Activated CD4-positive, alpha-beta memory T cell treated with anti-CD3 and anti-CD28 coated beads, Interleukin-2, amount 10 ng/mL, durations not matched to agents 7 days and 5 days (primary cell): ENCODE data around the gene CHMP1A. TPM values are rescaled to one million over a fixed set of nuclear protein-coding genes. Genes with fewer than 3 reads are reported as not detected.
"Not testable (repeated sequence)": the region's sequence is repeated elsewhere in the genome, so short reads cannot be mapped to it uniquely, and the experiment has no call there.

Source experiments
- CTCF ChIA-PET: fragments of 350-600 bp; sonication (Branson Sonifier 250); formaldehyde crosslinking; loops from one replicate; lab custom pipeline; 2021; ENCODE audit warnings: antibody characterized with exemption, inconsistent platforms; lab: Charles Lee
- POLR2A ChIA-PET: fragments of 350-600 bp; sonication (Branson Sonifier 250); formaldehyde crosslinking; loops from one replicate; lab custom pipeline; 2021; ENCODE audit warnings: antibody characterized with exemption; lab: Charles Lee
- DNase-seq: peaks from one replicate; pipeline ENCODE4 v3.0.0-alpha.2; 2020
- H3K27ac Mint-ChIP-seq: one replicate; pipeline ENCODE4 v1.8.0; 2021; ENCODE audit warnings: mild to moderate bottlenecking, mixed read lengths
- H3K27me3 Mint-ChIP-seq: one replicate; pipeline ENCODE4 v1.8.0; 2021; ENCODE audit warnings: mixed read lengths
- H3K36me3 Mint-ChIP-seq: one replicate; pipeline ENCODE4 v1.8.0; 2021; ENCODE audit warnings: low read depth, mixed read lengths
- H3K4me1 Mint-ChIP-seq: one replicate; pipeline ENCODE4 v1.8.0; 2021; ENCODE audit warnings: mixed read lengths
- H3K4me3 Mint-ChIP-seq: one replicate; pipeline ENCODE4 v1.8.0; 2021; ENCODE audit warnings: mild to moderate bottlenecking, mixed read lengths
- H3K9me3 Mint-ChIP-seq: one replicate; pipeline ENCODE4 v1.8.0; 2021; ENCODE audit warnings: mixed read lengths
- total RNA-seq, 2 experiments: library from RNA; stranded (reverse); gene quantifications; one replicate each; pipeline ENCODE4 v1.2.3, GENCODE V29; 2021

The CHMP1A gene
- total RNA-seq, 2 experiments from 2014 or later, result 93.8 to 102 TPM

DNA sequence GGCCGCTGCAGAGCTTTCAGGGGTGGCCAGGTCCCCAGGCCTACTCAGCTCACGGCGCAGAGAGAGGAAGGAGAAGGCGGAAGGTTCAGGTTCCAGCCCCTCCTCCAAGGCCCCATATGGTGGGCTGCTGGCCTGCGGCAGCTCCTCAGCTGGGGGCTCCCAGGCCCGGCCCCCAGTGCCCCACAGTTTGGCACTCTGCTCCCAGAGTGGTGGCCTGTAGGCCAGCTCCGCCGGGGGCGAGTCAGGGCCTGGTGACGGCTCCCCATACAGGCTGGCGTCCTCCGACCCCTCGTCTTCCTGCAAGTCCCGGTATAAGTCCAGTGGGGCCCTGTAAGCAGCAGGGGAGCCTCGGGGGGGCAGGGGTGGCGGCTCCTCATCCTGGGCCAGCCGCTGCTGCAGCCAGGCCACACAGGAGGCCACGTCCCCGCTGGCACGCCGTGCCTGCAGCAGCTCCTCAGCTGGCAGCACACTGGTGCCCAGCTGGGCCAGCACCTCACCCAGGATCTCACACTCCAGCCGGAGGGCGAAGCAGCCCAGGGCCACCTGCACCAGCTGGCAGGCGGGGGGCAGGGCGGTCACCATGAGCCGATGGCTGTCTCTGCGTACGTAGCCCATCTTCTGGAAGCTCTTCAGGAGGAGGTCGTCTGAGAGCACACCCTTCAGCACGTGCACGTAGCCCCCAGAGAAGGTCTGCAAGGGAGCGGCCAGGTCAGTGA is 40.3 kb upstream of the CHMP1A start:
- DNase-seq, result no peak
- no peak overlapping the region for H3K4me3 Mint-ChIP-seq
- H3K4me1 Mint-ChIP-seq, result peaks cover 39% of the 10 kb centered on the region
- CTCF ChIA-PET, result interaction anchor here (0.9 to 4.7 kb wide), 3 partner anchors 63 to 164 kb away, joined by 3 to 72 read pairs (median 5); no protein-coding TSS in a partner anchor
- no peak overlapping the region for H3K27ac Mint-ChIP-seq
- POLR2A ChIA-PET, result interaction anchor here (0.6 to 7.3 kb wide), 5 partner anchors 11 to 321 kb away, joined by 3 to 36 read pairs (median 4); partner anchors contain the start of genes CDK10, CHMP1A, FANCA and SPATA33
- H3K27me3 Mint-ChIP-seq, result no peaks in the 10 kb centered on the region
- H3K9me3 Mint-ChIP-seq, result no peaks in the 10 kb centered on the region
- H3K36me3 Mint-ChIP-seq, result peaks cover 5% of the 10 kb centered on the region

DNA sequence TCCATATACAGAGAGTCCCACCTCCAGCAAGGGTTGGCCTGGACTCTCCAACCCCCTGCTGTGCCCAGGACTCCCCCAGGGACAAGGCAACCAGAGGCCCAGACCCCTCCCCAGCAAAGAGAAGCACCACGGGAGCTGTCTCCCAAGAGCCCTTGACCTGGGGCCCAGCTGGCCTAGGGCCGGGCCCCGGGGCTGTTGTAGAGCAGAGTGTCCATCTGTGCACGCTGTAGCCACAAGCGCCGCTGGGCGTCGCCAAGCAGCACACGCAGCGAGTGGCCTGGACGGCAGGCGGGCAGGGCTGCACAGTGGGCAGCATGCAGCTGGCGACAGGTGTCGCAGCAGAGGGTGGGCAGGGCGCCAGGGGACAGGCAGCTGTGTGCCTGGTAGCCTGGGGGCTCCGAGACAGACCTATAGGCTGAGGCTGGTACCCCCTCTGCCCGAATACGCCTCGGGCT is 39.7 kb upstream of the CHMP1A start:
- no peak for DNase-seq
- Mint-ChIP-seq H3K4me3 (no peak overlapping the region), H3K4me1 (peaks cover 34% of the 10 kb centered on the region), H3K36me3 (peaks cover 5% of the 10 kb centered on the region), H3K27me3 (no peaks in the 10 kb centered on the region), H3K27ac (no peak overlapping the region), H3K9me3 (no peaks in the 10 kb centered on the region)
- CTCF ChIA-PET, result interaction anchor here (0.9 to 4.7 kb wide), 3 partner anchors 8 to 165 kb away, joined by 5 to 72 read pairs (median 6); no protein-coding TSS in a partner anchor
- POLR2A ChIA-PET, result interaction anchor here (2.0 to 7.3 kb wide), 2 partner anchors 10 to 40 kb away, joined by 5 to 36 read pairs; partner anchors contain the start of genes CDK10, CHMP1A and SPATA33

- ChIA-PET CTCF (interaction anchor here (1.4 to 2.1 kb wide), 2 partner anchors 9 to 10 kb away, joined by 5 to 6 read pairs; partner anchors contain the start of gene CDK10), POLR2A (interaction anchor here (1.1 to 7.3 kb wide), 3 partner anchors 10 to 176 kb away, joined by 4 to 36 read pairs (median 5); partner anchors contain the start of genes CDK10 and TCF25)
- Mint-ChIP-seq H3K36me3 (peaks cover 5% of the 10 kb centered on the region), H3K27ac (no peak overlapping the region), H3K4me1 (peaks cover 32% of the 10 kb centered on the region), H3K9me3 (no peaks in the 10 kb centered on the region), H3K4me3 (no peak overlapping the region), H3K27me3 (no peaks in the 10 kb centered on the region)
- peak; percentile 61 for DNase-seq
These were observed 39.2 kb upstream of the CHMP1A start for GRCh38 chr16:89696670-89697128.

DNA sequence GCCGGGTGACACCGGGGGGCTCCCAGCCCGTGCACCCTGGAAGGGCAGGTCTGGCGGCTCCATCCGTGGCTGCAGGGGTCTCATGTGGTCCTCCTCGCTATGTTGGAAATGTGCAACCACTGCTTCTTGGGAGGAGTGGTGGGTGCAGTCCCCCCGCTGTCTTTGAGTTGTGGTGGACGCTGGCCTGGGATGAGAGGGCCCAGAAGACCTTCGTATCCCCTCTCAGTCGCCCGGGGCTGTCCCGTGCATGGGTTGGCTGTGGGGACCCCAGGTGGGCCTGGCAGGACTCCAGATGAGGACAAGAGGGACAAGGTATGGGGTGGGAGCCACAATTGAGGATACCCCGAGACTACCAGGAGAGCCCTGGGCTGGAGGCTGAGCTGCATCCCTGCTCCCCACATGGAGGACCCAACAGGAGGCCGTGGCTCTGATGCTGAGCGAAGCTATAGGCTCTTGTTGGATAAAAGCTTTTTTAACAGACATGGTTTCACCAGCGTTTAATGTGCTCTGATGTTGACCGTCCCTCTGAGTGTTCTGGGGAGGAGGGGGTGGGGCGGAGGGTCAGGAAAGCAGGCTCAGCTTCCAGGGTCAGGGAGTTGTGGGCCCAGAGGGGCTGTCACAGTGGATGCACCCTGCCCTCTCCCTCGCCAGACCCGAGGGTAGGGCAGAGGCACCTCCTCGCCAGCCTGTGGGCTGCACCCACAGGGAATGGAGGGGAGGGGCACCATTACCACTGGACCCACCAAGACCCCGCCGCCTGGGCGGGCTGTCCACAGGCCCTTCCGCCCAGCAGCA is 38.6 kb upstream of the CHMP1A start:
- DNase-seq, result no peak
- Mint-ChIP-seq H3K9me3 (no peaks in the 10 kb centered on the region), H3K36me3 (peaks cover 5% of the 10 kb centered on the region), H3K4me3 (no peak overlapping the region), H3K27ac (no peak overlapping the region), H3K27me3 (no peaks in the 10 kb centered on the region), H3K4me1 (peaks cover 32% of the 10 kb centered on the region)
- CTCF ChIA-PET, result interaction anchor here (1.4 to 2.1 kb wide), 2 partner anchors 9 to 10 kb away, joined by 5 to 6 read pairs; partner anchors contain the start of gene CDK10
- POLR2A ChIA-PET, result interaction anchor here (1.1 to 7.3 kb wide), 3 partner anchors 9 to 177 kb away, joined by 4 to 36 read pairs (median 5); partner anchors contain the start of genes CDK10 and TCF25

DNA sequence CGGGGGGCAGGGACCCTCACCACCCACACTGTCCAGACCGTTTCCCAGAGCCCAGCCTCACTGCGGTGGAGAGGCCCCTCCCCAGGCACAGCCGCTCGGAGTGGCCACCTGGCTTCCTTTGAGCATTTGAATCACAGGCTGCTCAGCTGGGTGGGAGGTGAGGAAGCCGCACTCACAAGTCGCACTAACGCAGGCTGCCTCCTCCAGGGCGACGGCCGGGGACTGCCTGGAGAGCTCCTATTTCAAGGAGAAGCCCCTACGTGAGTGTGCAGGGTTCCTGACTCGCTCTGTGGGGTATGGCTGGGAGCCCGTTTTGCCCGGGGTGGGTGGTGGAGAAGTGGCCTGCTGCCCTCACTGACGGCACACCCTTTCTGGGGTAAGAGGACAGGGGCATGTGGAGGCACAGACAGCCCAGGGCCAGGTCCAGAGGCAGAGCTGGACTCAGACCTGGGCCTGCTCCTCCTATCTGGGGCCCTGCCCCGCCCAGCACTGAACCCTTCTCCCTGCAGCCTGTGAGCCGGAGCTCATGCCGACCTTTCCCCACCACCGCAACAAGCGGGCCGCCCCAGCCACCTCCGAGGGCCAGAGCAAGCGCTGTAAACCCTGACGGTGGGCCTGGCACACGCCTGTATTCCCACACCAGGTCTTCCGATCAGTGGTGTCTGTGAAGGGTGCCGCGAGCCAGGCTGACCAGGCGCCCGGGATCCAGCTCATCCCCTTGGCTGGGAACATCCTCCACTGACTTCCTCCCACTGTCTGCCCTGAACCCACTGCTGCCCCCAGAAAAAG is 37.8 kb upstream of the CHMP1A start:
- no peaks in the 10 kb centered on the region for H3K9me3 Mint-ChIP-seq
- ChIA-PET CTCF (interaction anchor here (2.1 kb wide), 1 partner anchor 8 kb away, joined by 5 read pairs; the partner anchor contains the start of gene CDK10), POLR2A (interaction anchor here (1.1 to 7.3 kb wide), 3 partner anchors 9 to 178 kb away, joined by 4 to 36 read pairs (median 5); partner anchors contain the start of genes CDK10 and TCF25)
- H3K4me1 Mint-ChIP-seq, result peaks cover 27% of the 10 kb centered on the region
- peaks cover 6% of the 10 kb centered on the region for H3K36me3 Mint-ChIP-seq
- no peak overlapping the region for H3K27ac Mint-ChIP-seq
- no peak for DNase-seq
- no peaks in the 10 kb centered on the region for H3K27me3 Mint-ChIP-seq
- no peak overlapping the region for H3K4me3 Mint-ChIP-seq

DNA sequence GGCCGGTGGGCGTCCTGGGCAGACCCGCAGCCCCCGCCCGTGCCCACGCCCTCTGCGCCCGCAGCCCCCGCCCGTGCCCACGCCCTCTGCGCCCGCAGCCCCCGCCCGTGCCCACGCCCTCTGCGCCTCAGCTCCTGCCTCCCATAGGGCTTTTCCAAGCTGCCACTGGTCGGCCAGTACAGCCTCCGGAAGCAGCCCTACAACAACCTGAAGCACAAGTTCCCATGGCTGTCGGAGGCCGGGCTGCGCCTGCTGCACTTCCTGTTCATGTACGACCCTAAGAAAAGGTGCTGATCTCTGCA is 37.2 kb upstream of the CHMP1A start:
- not testable (repeated sequence) for H3K27me3 Mint-ChIP-seq, H3K4me3 Mint-ChIP-seq, H3K9me3 Mint-ChIP-seq, H3K27ac Mint-ChIP-seq, DNase-seq
- Mint-ChIP-seq H3K4me1 (peaks cover 22% of the 10 kb centered on the region), H3K36me3 (peaks cover 11% of the 10 kb centered on the region)
- CTCF ChIA-PET, result interaction anchor here (2.1 kb wide), 1 partner anchor 8 kb away, joined by 5 read pairs; the partner anchor contains the start of gene CDK10
- POLR2A ChIA-PET, result interaction anchor here (1.9 kb wide), 1 partner anchor 178 kb away, joined by 5 read pairs; the partner anchor contains the start of gene TCF25

- H3K4me3 Mint-ChIP-seq, result no peak overlapping the region
- H3K4me1 Mint-ChIP-seq, result peaks cover 20% of the 10 kb centered on the region
- no peak for DNase-seq
- peaks cover 11% of the 10 kb centered on the region for H3K36me3 Mint-ChIP-seq
- H3K27ac Mint-ChIP-seq, result no peak overlapping the region
- H3K27me3 Mint-ChIP-seq, result no peaks in the 10 kb centered on the region
- ChIA-PET POLR2A (no interaction called here), CTCF (no interaction called here)
- H3K9me3 Mint-ChIP-seq, result no peaks in the 10 kb centered on the region
These were observed 36.6 kb upstream of the CHMP1A start for GRCh38 chr16:89693931-89694783.

DNA sequence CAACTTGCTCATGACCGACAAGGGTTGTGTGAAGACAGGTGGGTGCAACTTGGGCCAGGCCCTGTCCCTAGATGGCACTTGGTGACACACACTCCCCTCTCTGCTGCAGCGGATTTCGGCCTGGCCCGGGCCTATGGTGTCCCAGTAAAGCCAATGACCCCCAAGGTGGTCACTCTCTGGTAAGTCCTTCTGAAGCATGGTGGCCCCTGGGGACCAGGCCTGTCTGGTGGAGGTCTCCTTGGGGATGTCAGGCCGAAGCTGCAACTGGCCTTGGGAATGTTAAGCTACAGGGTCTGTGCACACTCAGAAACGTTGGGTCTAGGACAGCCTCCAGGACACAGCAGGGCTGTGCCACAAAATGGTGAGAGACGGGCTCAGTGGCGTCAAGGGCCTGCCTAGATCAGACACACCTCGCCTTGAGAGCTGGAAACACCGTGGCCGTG is 35.8 kb upstream of the CHMP1A start:
- Mint-ChIP-seq H3K36me3 (peaks cover 11% of the 10 kb centered on the region), H3K27ac (no peak overlapping the region), H3K27me3 (no peaks in the 10 kb centered on the region), H3K4me3 (no peak overlapping the region), H3K9me3 (no peaks in the 10 kb centered on the region), H3K4me1 (peaks cover 21% of the 10 kb centered on the region)
- DNase-seq, result no peak
- ChIA-PET POLR2A (no interaction called here), CTCF (no interaction called here)

DNA sequence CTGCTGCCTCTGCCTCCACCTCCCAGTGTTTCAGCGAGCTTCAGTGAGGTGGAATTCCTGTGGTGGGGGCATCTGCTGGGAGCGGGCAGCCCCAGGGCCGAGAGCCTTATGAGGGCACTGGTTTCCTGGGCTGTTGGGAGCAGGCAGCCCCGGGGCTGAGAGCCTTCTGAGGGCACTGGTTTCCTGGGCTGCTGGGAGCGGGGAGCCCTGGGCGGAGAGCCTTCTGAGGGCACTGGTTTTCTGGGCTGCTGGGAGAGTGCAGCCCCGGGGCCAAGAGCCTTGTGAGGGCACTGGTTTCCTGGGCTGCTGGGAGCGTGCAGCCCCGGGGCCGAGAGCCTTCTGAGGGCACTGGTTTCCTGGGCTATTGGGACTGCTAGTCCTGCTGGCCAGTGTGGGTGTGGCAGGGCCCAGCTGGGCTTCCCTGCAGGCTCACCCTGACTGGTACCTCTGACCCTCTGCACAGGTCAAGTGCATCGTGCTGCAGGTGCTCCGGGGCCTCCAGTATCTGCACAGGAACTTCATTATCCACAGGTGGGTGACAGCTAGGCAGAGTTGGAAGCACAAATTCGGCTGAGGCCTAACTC is 34.6 kb upstream of the CHMP1A start:
- H3K27me3 Mint-ChIP-seq, result no peaks in the 10 kb centered on the region
- no peaks in the 10 kb centered on the region for H3K9me3 Mint-ChIP-seq
- H3K4me3 Mint-ChIP-seq, result no peak overlapping the region
- H3K36me3 Mint-ChIP-seq, result peaks cover 15% of the 10 kb centered on the region
- peaks cover 30% of the 10 kb centered on the region for H3K4me1 Mint-ChIP-seq
- ChIA-PET POLR2A (no interaction called here), CTCF (interaction anchor here (0.6 kb wide), 1 partner anchor 177 kb away, joined by 3 read pairs; no protein-coding TSS in a partner anchor)
- H3K27ac Mint-ChIP-seq, result no peak overlapping the region
- no peak for DNase-seq

- Mint-ChIP-seq H3K36me3 (peaks cover 17% of the 10 kb centered on the region), H3K4me1 (peaks cover 26% of the 10 kb centered on the region), H3K27ac (no peak overlapping the region), H3K9me3 (no peaks in the 10 kb centered on the region), H3K4me3 (no peak overlapping the region), H3K27me3 (no peaks in the 10 kb centered on the region)
- DNase-seq, result no peak
- CTCF ChIA-PET, result interaction anchor here (0.6 kb wide), 1 partner anchor 176 kb away, joined by 3 read pairs; no protein-coding TSS in a partner anchor
- POLR2A ChIA-PET, result no interaction called here
These were observed 33.9 kb upstream of the CHMP1A start for GRCh38 chr16:89691231-89691985.
